K562 (cell line): ENCODE data around the gene PRKG1. TPM values are rescaled to one million over a fixed set of nuclear protein-coding genes. Genes with fewer than 3 reads are reported as not detected.

Experiments used
- ZNF764 ChIP-seq: fragments of 250-450 bp; sonication (Bioruptor Pico); IDR thresholded peaks from 2 replicates; pipeline ENCODE4 v1.4.0; 2020; ENCODE audit warnings: low read depth, mild to moderate bottlenecking, moderate library complexity
- polyA plus RNA-seq, 8 experiments: library from polyadenylated mRNA; depleted of rRNA in 4 of 8; stranded (reverse) in 5 of 8; unstranded in 3 of 8; fragments of >200 nt; fragmentation: Nextera tagmentation in 2 of 8; fragmentation: Illumina TruSeq in 1 of 8; extraction: Ambion mirVana in 2 of 8; extraction: Trizol in 1 of 8; gene quantifications; 2 replicates each; pipeline versions ENCODE4 v1.2.1 to v1.2.3, GENCODE V29; 2011 to 2014; ENCODE audit warnings: inconsistent platforms in 1 of 8, missing spikeins in 1 of 8
- total RNA-seq, 7 experiments: library from RNA; depleted of rRNA in 6 of 7; stranded (reverse); fragments of >200 nt in 6 of 7; fragmentation: Illumina TruSeq in 2 of 7; extraction: Trizol in 2 of 7; gene quantifications; 2 replicates each; pipeline versions ENCODE4 v1.2.1 to v1.2.3, GENCODE V29; 2011 to 2021; ENCODE audit warnings: low replicate concordance in 1 of 7
- TF ChIP-seq, protein P1 (sequence below): fragments of 250-450 bp; sonication (Bioruptor Pico); IDR thresholded peaks from 2 replicates; pipeline ENCODE4 v1.4.0; 2020; ENCODE audit warnings: mild to moderate bottlenecking, moderate library complexity
- TF ChIP-seq, protein P2 (sequence below): fragments of 150-350 bp; conservative IDR thresholded peaks from 2 replicates; pipeline ENCODE4 v1.6.1; 2014; ENCODE audit warnings: low read length

Gene PRKG1
- total and polyA plus RNA-seq, 9 of the 15 experiments (the other 6 are each of a cell fraction or from before 2014, with no cell fraction given): 0.22 TPM; not detected in 8

DNA sequence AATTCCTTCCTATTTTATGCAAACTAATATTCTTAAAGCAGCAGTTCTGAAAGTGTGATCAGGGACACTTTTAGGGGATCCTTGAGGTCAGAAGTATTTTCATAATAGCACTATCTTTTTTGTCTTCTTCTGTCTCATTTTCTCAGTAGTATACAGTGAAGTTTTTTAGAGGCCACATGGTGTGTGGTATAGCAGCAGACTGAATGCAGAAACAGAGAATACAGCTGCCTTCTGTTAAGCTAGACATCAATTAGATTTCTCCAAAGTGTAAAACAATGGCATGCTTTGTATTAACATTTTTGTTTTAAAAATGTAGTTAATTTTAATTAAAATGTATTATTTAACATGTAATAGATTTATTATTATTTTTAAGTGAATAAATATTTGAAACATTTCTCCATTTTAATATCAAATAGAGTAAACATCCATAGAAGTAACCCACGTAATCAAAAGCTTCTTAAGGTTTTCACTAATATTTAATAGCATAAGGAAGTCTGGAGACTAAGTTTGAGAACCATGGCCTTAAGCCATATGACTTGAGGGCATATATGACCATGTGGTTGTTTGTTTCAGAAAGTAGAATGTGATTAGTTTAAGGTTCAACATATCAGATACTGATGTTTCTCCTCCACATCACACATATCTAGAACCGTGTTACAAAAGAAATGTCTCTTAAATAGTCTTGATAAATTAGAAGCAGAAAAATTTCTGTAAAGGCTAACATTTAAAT is 94.0 kb downstream of the PRKG1 start (continued):
- TF ChIP-seq, protein P1, sequence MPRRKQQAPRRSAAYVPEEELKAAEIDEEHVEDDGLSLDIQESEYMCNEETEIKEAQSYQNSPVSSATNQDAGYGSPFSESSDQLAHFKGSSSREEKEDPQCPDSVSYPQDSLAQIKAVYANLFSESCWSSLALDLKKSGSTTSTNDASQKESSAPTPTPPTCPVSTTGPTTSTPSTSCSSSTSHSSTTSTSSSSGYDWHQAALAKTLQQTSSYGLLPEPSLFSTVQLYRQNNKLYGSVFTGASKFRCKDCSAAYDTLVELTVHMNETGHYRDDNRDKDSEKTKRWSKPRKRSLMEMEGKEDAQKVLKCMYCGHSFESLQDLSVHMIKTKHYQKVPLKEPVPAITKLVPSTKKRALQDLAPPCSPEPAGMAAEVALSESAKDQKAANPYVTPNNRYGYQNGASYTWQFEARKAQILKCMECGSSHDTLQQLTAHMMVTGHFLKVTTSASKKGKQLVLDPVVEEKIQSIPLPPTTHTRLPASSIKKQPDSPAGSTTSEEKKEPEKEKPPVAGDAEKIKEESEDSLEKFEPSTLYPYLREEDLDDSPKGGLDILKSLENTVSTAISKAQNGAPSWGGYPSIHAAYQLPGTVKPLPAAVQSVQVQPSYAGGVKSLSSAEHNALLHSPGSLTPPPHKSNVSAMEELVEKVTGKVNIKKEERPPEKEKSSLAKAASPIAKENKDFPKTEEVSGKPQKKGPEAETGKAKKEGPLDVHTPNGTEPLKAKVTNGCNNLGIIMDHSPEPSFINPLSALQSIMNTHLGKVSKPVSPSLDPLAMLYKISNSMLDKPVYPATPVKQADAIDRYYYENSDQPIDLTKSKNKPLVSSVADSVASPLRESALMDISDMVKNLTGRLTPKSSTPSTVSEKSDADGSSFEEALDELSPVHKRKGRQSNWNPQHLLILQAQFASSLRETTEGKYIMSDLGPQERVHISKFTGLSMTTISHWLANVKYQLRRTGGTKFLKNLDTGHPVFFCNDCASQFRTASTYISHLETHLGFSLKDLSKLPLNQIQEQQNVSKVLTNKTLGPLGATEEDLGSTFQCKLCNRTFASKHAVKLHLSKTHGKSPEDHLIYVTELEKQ (CRISPR knock-in tag): no peak
- TF ChIP-seq, protein P2, sequence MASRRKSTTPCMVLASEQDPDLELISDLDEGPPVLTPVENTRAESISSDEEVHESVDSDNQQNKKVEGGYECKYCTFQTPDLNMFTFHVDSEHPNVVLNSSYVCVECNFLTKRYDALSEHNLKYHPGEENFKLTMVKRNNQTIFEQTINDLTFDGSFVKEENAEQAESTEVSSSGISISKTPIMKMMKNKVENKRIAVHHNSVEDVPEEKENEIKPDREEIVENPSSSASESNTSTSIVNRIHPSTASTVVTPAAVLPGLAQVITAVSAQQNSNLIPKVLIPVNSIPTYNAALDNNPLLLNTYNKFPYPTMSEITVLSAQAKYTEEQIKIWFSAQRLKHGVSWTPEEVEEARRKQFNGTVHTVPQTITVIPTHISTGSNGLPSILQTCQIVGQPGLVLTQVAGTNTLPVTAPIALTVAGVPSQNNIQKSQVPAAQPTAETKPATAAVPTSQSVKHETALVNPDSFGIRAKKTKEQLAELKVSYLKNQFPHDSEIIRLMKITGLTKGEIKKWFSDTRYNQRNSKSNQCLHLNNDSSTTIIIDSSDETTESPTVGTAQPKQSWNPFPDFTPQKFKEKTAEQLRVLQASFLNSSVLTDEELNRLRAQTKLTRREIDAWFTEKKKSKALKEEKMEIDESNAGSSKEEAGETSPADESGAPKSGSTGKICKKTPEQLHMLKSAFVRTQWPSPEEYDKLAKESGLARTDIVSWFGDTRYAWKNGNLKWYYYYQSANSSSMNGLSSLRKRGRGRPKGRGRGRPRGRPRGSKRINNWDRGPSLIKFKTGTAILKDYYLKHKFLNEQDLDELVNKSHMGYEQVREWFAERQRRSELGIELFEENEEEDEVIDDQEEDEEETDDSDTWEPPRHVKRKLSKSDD: no peak
- TF ChIP-seq ZNF764 (CRISPR knock-in tag): no peak
